HG03135 (cell line): ENCODE measurements around the gene LTB.
A peak's percentile ranks its signal among the peaks of the same experiment; 100 is the strongest.

Experiments
- ATAC-seq: cut with Tn5 transposase; IDR thresholded peaks from one replicate; pipeline ENCODE4 v1.9.1; 2021; ENCODE audit warnings: mild to moderate bottlenecking, moderate library complexity; ENCODE audit not compliant: unreplicated experiment

The LTB gene

DNA sequence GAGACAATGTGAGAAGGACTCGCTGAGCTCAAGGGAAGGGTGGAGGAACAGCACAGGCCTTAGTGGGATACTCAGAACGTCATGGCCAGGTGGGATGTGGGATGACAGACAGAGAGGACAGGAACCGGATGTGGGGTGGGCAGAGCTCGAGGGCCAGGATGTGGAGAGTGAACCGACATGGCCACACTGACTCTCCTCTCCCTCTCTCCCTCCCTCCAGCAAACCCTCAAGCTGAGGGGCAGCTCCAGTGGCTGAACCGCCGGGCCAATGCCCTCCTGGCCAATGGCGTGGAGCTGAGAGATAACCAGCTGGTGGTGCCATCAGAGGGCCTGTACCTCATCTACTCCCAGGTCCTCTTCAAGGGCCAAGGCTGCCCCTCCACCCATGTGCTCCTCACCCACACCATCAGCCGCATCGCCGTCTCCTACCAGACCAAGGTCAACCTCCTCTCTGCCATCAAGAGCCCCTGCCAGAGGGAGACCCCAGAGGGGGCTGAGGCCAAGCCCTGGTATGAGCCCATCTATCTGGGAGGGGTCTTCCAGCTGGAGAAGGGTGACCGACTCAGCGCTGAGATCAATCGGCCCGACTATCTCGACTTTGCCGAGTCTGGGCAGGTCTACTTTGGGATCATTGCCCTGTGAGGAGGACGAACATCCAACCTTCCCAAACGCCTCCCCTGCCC, 5.2 kb downstream of the LTB start:
- ATAC-seq: no peak

DNA sequence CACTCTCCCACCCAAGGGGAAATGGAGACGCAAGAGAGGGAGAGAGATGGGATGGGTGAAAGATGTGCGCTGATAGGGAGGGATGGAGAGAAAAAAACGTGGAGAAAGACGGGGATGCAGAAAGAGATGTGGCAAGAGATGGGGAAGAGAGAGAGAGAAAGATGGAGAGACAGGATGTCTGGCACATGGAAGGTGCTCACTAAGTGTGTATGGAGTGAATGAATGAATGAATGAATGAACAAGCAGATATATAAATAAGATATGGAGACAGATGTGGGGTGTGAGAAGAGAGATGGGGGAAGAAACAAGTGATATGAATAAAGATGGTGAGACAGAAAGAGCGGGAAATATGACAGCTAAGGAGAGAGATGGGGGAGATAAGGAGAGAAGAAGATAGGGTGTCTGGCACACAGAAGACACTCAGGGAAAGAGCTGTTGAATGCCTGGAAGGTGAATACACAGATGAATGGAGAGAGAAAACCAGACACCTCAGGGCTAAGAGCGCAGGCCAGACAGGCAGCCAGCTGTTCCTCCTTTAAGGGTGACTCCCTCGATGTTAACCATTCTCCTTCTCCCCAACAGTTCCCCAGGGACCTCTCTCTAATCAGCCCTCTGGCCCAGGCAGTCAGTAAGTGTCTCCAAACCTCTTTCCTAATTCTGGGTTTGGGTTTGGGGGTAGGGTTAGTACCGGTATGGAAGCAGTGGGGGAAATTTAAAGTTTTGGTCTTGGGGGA, 6.1 kb downstream of the LTB start:
- ATAC-seq: no peak

DNA sequence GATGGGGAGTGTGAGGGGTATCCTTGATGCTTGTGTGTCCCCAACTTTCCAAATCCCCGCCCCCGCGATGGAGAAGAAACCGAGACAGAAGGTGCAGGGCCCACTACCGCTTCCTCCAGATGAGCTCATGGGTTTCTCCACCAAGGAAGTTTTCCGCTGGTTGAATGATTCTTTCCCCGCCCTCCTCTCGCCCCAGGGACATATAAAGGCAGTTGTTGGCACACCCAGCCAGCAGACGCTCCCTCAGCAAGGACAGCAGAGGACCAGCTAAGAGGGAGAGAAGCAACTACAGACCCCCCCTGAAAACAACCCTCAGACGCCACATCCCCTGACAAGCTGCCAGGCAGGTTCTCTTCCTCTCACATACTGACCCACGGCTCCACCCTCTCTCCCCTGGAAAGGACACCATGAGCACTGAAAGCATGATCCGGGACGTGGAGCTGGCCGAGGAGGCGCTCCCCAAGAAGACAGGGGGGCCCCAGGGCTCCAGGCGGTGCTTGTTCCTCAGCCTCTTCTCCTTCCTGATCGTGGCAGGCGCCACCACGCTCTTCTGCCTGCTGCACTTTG, 6.8 kb downstream of the LTB start, which contains the start of gene TNF:
Gene TNF (plus strand): TSS at position 231 of the 567 bp plus-strand sequence. CDS start 177 bp downstream, at position 408.
- no peak for ATAC-seq

DNA sequence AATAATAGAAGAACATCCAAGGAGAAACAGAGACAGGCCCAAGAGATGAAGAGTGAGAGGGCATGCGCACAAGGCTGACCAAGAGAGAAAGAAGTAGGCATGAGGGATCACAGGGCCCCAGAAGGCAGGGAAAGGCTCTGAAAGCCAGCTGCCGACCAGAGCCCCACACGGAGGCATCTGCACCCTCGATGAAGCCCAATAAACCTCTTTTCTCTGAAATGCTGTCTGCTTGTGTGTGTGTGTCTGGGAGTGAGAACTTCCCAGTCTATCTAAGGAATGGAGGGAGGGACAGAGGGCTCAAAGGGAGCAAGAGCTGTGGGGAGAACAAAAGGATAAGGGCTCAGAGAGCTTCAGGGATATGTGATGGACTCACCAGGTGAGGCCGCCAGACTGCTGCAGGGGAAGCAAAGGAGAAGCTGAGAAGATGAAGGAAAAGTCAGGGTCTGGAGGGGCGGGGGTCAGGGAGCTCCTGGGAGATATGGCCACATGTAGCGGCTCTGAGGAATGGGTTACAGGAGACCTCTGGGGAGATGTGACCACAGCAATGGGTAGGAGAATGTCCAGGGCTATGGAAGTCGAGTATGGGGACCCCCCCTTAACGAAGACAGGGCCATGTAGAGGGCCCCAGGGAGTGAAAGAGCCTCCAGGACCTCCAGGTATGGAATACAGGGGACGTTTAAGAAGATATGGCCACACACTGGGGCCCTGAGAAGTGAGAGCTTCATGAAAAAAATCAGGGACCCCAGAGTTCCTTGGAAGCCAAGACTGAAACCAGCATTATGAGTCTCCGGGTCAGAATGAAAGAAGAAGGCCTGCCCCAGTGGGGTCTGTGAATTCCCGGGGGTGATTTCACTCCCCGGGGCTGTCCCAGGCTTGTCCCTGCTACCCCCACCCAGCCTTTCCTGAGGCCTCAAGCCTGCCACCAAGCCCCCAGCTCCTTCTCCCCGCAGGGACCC, 7.8 kb downstream of the LTB start:
- no peak for ATAC-seq

DNA sequence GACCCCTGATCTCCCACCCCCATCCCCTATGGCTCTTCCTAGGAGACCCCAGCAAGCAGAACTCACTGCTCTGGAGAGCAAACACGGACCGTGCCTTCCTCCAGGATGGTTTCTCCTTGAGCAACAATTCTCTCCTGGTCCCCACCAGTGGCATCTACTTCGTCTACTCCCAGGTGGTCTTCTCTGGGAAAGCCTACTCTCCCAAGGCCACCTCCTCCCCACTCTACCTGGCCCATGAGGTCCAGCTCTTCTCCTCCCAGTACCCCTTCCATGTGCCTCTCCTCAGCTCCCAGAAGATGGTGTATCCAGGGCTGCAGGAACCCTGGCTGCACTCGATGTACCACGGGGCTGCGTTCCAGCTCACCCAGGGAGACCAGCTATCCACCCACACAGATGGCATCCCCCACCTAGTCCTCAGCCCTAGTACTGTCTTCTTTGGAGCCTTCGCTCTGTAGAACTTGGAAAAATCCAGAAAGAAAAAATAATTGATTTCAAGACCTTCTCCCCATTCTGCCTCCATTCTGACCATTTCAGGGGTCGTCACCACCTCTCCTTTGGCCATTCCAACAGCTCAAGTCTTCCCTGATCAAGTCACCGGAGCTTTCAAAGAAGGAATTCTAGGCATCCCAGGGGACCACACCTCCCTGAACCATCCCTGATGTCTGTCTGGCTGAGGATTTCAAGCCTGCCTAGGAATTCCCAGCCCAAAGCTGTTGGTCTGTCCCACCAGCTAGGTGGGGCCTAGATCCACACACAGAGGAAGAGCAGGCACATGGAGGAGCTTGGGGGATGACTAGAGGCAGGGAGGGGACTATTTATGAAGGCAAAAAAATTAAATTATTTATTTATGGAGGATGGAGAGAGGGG, 8.8 kb downstream of the LTB start:
- no peak for ATAC-seq

DNA sequence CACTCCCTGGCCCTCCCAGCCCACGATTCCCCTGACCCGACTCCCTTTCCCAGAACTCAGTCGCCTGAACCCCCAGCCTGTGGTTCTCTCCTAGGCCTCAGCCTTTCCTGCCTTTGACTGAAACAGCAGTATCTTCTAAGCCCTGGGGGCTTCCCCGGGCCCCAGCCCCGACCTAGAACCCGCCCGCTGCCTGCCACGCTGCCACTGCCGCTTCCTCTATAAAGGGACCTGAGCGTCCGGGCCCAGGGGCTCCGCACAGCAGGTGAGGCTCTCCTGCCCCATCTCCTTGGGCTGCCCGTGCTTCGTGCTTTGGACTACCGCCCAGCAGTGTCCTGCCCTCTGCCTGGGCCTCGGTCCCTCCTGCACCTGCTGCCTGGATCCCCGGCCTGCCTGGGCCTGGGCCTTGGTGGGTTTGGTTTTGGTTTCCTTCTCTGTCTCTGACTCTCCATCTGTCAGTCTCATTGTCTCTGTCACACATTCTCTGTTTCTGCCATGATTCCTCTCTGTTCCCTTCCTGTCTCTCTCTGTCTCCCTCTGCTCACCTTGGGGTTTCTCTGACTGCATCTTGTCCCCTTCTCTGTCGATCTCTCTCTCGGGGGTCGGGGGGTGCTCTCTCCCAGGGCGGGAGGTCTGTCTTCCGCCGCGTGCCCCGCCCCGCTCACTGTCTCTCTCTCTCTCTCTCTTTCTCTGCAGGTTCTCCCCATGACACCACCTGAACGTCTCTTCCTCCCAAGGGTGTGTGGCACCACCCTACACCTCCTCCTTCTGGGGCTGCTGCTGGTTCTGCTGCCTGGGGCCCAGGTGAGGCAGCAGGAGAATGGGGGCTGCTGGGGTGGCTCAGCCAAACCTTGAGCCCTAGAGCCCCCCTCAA, 9.9 kb downstream of the LTB start, which contains the start of gene LTA:
Gene LTA (plus strand): TSS at position 249 of the 871 bp plus-strand sequence. CDS start 454 bp downstream, at position 703.
- no peak for ATAC-seq

DNA sequence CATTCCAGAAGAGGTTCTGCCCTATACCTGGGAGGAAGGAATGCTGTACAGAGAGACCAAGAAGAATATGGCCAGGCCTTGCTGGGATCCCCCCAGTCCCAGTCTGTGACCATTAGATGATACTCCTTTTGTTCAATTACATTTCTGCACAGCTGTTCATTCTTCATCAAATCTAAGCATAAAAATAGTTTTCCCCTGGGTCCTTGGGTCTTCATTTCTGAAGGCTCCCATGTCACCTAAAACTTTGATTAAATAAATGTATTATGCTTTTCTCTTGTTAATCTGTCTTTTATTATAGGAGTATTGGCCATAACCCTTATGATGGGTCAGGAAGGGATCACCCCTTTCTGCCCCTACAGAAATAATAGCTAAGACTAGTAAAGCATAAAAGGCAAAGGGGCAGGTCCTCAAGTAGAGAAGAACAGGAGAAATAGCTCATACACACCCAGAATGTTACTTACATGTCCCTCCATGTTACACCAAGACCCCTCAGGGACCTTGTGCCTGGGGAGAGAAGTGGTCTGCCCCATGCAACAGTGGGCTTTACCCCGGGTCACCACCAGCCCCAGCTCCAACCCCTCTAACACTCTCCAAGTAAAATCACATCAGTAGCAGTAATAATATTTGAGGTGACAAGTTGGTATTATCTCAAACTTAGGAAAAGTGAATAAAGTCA, 12.2 kb downstream of the LTB start:
- ATAC-seq: no peak

DNA sequence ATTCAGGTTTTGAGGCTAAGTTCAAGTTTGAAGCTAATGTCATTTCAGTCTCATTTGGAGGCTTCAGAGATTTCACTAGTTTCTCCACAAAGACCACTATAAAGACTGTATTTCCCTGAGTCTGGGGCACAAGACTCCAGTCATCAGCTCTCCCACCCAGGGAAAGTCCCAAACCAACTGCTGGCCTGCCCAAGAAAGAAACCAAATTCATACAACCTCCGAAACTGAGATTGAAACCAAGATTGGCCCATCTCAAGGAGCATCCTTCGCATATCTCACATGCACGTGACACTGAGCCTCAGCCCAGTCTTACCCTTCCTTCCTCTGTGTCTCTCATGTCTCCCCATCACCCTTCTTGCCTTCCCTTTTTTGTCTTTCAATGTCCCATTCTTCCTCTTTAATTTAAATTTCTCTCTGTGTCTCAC, 13.7 kb downstream of the LTB start:
- peak; percentile 55 for ATAC-seq

DNA sequence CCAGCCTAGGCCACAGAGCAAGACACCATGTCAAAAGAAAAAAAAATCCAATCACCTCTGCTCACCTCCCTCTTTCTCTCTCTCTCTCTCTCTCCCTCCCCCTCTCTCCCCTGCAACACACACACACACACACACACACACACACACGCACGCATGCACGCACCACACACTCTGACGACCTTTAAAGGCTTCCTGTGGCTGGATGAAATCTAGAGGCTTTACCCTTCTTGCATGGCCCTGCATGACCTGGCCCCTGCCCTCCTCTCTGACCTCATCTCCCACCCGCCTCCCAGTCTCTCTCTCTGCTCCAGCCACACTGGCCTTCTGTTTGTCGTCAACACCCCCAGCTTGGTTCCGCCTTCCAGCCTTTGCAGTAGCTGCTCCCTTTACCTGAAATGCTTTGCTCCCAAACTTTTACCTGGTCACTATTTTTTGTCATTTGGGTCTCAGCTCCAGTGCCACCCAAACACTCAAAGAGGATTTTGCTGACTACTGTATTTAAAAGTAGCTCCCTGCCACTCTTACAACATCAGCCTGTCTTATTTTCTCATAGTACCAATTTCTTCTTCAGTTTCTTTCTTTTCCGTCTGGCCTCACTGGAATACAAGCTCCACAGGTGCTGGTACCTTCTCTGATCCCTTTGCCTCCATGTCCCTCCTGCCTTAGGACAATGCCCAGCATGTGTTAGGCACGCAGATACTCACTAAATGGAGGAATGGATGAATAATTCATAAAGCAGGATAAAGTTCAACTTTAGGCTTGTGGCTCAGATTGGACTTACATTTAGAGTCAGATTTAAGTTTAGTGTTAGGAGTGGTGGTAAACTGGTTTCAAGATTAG, 14.5 kb downstream of the LTB start:
- ATAC-seq: no peak

DNA sequence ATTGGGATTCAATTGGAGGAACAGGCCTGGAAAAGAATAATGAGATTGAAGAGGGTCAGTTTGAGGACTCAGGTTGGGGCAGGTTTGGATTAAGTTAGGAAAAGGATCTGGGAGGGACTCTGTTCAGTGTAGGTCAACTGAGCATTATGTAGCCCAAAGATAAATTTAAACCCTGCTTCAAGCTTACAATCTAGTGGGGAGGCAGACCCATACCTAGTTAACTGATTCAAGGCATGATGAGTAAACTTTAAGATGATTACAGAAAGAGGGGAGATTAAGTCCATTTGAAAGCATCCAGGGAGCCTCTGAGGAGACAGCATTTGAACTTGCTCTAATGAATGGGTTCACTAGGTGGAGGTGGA, 21.5 kb downstream of the LTB start:
- no peak for ATAC-seq

DNA sequence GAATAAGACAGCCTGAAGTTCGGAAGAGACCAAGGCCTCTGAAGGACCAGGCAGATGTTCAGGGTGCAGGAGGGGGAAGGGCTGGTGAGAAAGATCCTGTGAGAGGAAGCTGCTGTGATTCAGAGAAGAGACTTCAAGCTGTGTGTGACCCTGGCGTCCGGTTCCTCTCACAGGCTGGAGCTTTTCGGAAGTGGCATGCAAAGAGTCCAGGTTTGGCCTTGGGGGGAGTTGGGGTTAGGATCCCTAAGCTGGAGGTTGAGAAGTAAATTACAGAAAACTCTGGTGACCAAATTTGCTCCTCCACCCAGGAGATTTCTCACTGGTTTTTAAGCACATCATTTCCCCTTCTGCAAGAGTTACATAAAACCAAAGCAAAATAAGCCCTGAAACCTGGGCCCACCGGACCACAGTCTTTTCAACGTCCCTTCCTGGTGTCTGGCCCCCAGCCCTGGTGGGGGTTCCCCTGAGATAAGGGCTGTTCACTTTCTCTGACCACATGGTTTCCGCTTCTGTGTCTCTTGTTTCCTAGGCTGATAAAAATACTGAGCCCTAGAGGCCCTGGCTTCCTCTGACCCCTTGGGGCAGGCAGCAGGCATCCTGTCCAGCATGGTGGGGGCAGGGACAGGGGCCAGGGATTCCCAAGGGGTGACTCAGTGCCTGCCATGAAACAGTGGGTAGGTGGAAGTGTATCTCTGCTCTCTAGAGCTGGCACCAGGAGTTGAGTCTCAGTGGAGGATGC, 22.1 kb downstream of the LTB start:
- peak; percentile 71 for ATAC-seq

DNA sequence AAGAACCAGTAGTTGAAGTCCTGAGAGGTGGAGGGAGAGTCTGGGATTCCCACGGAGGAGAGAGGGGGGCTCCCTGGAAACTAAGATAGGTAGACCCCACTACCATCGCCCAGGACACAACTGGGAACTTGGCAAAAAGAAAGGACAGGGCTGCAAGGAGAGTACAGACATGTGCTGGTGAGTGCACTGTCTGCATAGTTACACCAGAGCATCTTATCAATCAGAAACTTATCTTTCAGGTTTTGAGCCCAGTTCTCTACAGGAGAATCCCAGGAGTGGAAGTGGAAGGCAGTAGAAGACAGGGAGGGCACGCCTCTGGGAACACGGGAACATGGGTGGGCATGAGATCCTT, 22.6 kb downstream of the LTB start:
- no peak for ATAC-seq

DNA sequence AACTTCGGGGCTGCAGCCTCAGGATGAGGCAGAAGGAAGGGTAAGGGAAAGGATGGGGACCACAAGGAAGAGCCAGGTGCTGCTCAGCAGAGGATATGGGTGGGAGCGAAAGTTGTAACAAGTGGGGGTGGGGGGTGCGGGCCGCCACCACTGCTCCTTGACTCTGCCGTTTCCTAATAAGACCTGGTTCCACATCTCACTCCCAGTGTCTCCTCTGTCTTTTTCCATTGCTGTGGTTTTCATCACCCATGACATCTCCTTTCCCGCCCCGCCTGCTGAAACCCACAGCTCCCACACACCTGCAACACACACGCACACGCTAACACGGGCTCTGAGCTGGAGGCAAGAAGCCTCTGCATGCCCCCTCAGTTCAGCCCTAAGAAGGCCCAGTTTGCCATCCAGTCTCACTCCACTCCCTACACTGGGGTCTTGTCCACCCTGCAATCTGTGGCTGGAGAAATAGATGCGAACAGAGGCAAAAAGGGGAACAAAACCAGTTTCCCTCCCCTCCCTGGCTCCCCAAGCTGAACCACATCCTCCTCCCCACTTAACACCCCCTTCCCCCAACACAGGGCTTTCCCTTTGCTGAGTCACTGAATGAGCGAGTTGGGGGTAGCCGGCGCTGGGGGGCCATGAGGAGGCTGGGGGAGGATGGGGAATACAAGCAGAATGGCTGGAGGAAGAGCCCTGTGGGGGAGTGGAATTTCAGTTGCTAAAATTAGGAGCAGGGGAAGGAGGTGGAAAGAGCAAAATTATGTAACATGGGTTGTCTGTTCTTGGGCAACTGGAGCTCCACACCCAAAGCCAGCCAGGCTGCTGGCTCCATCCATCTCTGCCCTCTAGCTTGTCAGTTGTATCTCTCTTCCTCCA, 23.4 kb downstream of the LTB start:
- no peak for ATAC-seq

DNA sequence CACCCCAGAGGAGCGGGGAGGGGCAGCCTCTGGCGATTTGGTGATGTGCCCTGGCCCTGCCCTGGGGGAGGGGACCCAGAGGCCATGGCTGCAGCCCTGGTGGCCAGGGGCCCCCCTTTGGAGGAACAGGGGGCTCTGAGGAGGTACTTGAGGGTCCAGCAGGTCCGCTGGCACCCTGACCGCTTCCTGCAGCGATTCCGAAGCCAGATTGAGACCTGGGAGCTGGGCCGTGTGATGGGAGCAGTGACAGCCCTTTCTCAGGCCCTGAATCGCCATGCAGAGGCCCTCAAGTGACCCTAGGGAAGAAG, 24.0 kb downstream of the LTB start:
- ATAC-seq: no peak

DNA sequence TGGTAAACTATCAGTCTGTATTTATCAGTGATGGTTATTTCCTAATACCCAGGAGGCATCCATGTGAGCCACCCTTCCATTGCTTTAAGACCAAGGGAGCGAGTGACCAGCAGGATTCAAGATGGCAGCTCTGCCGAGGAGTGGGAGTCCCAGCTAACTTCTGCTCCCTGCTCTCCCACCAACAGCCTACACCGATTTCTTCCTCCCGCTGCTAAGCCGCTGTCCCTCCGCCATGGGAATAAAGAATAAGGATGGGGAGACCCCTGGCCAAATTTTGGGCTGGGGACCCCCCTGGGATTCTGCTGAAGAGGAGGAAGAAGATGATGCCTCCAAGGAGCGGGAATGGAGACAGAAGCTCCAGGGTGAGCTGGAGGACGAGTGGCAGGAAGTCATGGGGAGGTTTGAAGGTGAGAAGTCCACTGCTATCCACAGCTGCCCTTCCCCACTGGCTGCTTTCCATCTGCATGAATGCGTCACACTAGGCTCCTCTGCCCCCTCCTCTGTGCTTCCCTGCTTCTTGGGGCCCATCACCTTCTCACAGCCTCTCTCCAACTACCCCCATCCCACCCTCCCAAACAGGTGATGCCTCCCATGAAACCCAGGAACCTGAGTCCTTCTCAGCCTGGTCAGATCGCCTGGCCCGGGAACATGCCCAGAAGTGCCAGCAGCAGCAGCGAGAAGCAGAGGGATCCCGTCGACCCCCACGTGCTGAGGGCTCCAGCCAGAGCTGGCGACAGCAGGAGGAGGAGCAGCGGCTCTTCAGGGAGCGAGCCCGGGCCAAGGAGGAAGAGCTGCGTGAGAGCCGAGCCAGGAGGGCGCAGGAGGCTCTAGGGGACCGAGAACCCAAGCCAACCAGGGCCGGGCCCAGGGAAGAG, 24.5 kb downstream of the LTB start:
- ATAC-seq: no peak
